AG09309 (cell line): ENCODE data around the gene IFITM1.
"Not testable (repeated sequence)": the region's sequence is repeated elsewhere in the genome, so short reads cannot be mapped to it uniquely, and the experiment has no call there.

ENCODE experiments used
- DNase-seq: peaks from one replicate; pipeline ENCODE4 v3.0.0-alpha.2; 2010; ENCODE audit warnings: low read depth
- H3K4me3 ChIP-seq: 2 replicates; pipeline ENCODE4 v1.5.1; 2011; ENCODE audit warnings: mild to moderate bottlenecking, low read depth, low read length, moderate library complexity; ENCODE audit not compliant: control insufficient read depth
- TF ChIP-seq, protein P1 (sequence below): IDR thresholded peaks from 2 replicates; pipeline ENCODE4 v1.5.1; 2011; ENCODE audit warnings: mild to moderate bottlenecking, low read depth, low read length, inconsistent platforms; ENCODE audit not compliant: insufficient read depth, control insufficient read depth; ENCODE audit errors: missing control alignments

IFITM1 gene

GRCh38 chr11:324156-324555 lies 10.3 kb downstream of the IFITM1 start:
- H3K4me3 ChIP-seq, result no peak overlapping the region
- TF ChIP-seq, protein P1, sequence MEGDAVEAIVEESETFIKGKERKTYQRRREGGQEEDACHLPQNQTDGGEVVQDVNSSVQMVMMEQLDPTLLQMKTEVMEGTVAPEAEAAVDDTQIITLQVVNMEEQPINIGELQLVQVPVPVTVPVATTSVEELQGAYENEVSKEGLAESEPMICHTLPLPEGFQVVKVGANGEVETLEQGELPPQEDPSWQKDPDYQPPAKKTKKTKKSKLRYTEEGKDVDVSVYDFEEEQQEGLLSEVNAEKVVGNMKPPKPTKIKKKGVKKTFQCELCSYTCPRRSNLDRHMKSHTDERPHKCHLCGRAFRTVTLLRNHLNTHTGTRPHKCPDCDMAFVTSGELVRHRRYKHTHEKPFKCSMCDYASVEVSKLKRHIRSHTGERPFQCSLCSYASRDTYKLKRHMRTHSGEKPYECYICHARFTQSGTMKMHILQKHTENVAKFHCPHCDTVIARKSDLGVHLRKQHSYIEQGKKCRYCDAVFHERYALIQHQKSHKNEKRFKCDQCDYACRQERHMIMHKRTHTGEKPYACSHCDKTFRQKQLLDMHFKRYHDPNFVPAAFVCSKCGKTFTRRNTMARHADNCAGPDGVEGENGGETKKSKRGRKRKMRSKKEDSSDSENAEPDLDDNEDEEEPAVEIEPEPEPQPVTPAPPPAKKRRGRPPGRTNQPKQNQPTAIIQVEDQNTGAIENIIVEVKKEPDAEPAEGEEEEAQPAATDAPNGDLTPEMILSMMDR, result no peak
- DNase-seq, result no peak

DNA sequence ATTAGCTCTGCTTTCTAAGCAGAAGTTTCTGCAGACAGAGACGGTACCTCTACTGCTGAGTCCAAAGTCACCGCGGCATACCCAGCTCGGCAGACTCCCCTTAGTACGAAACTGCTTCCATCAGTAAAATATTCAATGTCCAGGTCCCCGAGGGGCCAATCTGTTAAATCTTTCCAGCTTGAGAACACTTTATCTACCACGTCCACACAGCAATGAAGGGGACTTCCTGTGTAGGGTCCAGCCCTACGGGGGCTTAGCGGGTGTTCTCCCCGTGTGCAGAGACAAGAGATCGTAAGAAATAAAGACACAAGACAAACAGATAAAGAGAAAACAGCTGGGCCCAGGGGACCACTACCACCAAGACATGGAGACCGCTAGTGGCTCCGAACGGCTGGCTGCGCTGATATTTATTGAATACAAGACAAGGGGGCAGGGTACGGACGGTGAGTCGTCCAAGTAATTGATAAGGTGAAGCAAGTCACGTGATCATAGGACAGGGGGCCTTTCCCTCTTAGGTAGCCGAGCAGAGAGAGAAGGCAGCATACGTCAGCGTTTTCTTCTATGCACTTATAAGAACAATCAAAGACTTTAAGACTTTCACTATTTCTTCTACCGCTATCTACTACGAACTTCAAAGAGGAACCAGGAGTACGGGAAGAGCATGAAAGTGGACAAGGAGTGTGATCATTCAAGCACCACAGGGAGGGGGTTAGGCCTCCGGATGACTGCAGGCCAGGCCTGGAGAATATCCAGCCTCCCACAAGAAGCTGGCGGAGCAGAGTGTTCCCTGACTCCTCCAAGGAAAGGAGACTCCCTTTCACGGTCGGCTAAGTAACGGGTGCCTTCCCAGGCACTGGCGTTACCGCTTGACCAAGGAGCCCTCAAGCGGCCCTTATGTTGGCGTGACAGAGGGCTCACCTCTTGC lies 11.0 kb downstream of the IFITM1 start:
- H3K4me3 ChIP-seq, DNase-seq: not testable (repeated sequence)

- TF ChIP-seq, protein P1, result no peak
- no peak for DNase-seq
- H3K4me3 ChIP-seq, result no peak overlapping the region
These were observed 12.2 kb downstream of the IFITM1 start for GRCh38 chr11:325796-326591.

GRCh38 chr11:326592-326841 lies 12.7 kb downstream of the IFITM1 start:
- no peak overlapping the region for H3K4me3 ChIP-seq
- TF ChIP-seq, protein P1, result no peak
- no peak for DNase-seq

DNA sequence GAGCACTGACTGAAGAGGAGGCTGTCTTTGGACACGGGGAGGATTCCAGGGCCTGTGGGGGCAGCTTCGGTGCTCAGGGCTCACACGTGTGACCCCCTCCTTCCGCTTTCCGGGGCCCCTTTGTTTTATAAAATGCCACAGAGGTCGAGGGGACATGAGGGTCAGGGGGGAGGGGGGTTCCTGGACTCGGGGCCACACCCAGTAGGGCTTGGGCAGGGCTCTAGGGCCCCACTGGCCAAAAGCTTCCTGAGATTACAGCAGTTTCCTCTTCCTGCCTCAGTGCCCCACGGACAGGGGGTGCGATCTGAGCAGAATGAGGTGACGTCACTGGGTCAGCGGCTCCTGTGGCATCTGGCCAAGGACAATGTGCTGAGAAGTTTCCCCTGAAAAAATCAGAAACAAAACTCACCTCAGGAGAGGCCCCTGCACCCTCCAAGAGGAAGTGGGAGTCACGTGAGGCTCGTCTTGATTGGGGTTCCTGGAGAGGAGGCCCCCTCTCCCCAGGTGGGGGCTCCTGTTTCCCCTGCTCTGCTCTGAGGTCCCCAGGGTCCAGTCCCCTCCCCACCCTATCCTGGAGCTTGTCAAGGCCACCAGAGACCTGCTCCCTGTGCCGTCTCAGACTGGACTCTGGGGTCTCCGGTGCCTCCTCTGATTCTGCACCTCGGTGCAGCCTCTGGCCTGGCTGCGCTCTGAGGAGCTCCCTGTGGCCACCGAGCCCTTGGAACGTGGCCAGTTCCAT lies 13.2 kb downstream of the IFITM1 start:
- H3K4me3 ChIP-seq, result no peak overlapping the region
- DNase-seq, result no peak
- TF ChIP-seq, protein P1, result no peak

GRCh38 chr11:327581-327923 lies 13.7 kb downstream of the IFITM1 start:
- H3K4me3 ChIP-seq, result no peak overlapping the region
- TF ChIP-seq, protein P1, result no peak

More at GRCh38 chr11:327581-327923, 13.7 kb downstream of the IFITM1 start:
- DNase-seq, result no peak
